Neural progenitor cell (in vitro differentiated cells): ENCODE results near the gene CACNA1D. TPM values are rescaled to one million over a fixed set of nuclear protein-coding genes. Genes with fewer than 3 reads are reported as not detected.

Experiments
- DNase-seq: peaks from one replicate; pipeline ENCODE4 v3.0.0-alpha.2; 2016; ENCODE audit warnings: low spot score
- H2AFZ ChIP-seq: fragments of 200-600 bp; sonication (generic); replicated peaks from 2 replicates; pipeline ENCODE4 v1.6.1; 2016; ENCODE audit warnings: antibody characterized with exemption
- H3F3A ChIP-seq: fragments of 200-600 bp; sonication (generic); 2 replicates; pipeline ENCODE4 v1.6.1; 2016; ENCODE audit warnings: antibody characterized with exemption, low read depth
- H3K27ac ChIP-seq: fragments of 200-600 bp; sonication (generic); 2 replicates; pipeline ENCODE4 v1.5.1; 2016; ENCODE audit warnings: mild to moderate bottlenecking
- H3K27me3 ChIP-seq: fragments of 200-600 bp; sonication (generic); 2 replicates; pipeline ENCODE4 v1.6.1; 2016; ENCODE audit warnings: mild to moderate bottlenecking, moderate library complexity
- H3K36me3 ChIP-seq: fragments of 200-600 bp; sonication (generic); 2 replicates; pipeline ENCODE4 v1.5.1; 2016
- H3K4me1 ChIP-seq: fragments of 200-600 bp; sonication (generic); 2 replicates; pipeline ENCODE4 v1.6.1; 2016; ENCODE audit warnings: mixed run types
- H3K4me2 ChIP-seq: fragments of 200-600 bp; sonication (generic); 2 replicates; pipeline ENCODE4 v1.6.1; 2016
- H3K4me3 ChIP-seq: fragments of 200-600 bp; sonication (generic); 2 replicates; pipeline ENCODE4 v1.5.1; 2016
- H3K79me2 ChIP-seq: fragments of 200-600 bp; sonication (generic); 2 replicates; pipeline ENCODE4 v1.6.1; 2016; ENCODE audit warnings: low read depth
- H3K9ac ChIP-seq: fragments of 200-600 bp; sonication (generic); 2 replicates; pipeline ENCODE4 v1.6.1; 2016
- H3K9me3 ChIP-seq: fragments of 200-600 bp; sonication (generic); 2 replicates; pipeline ENCODE4 v1.5.1; 2016; ENCODE audit warnings: low read depth
- H4K20me1 ChIP-seq: fragments of 200-600 bp; sonication (generic); 2 replicates; pipeline ENCODE4 v1.6.1; 2016; ENCODE audit warnings: low read depth
- H3K27ac Mint-ChIP-seq: 3 replicates; pipeline ENCODE4 v1.8.0; 2021; ENCODE audit warnings: mixed read lengths
- H3K27me3 Mint-ChIP-seq: 2 replicates; pipeline ENCODE4 v1.8.0; 2022; ENCODE audit warnings: low read depth, mild to moderate bottlenecking, inconsistent platforms, moderate library complexity, mixed read lengths; ENCODE audit not compliant: insufficient read depth
- H3K36me3 Mint-ChIP-seq: 3 replicates; pipeline ENCODE4 v1.8.0; 2021; ENCODE audit warnings: mixed read lengths
- H3K4me1 Mint-ChIP-seq: 3 replicates; pipeline ENCODE4 v1.8.0; 2021; ENCODE audit warnings: mixed read lengths
- H3K4me3 Mint-ChIP-seq: 3 replicates; pipeline ENCODE4 v1.8.0; 2021; ENCODE audit warnings: mild to moderate bottlenecking, moderate library complexity, mixed read lengths
- H3K9me3 Mint-ChIP-seq: 3 replicates; pipeline ENCODE4 v1.8.0; 2020; ENCODE audit warnings: mixed read lengths
- CTCF ChIP-seq: fragments of 200-600 bp; sonication (generic); IDR thresholded peaks from 2 replicates; pipeline ENCODE4 v1.5.1; 2017; ENCODE audit warnings: antibody characterized with exemption, mild to moderate bottlenecking
- EZH2 ChIP-seq: fragments of 200-600 bp; sonication (generic); IDR thresholded peaks from 2 replicates; pipeline ENCODE4 v1.6.1; 2017; ENCODE audit warnings: antibody characterized with exemption, mild to moderate bottlenecking, moderate library complexity
- EZH2phosphoT487 ChIP-seq: fragments of 200-600 bp; sonication (generic); IDR thresholded peaks from 2 replicates; pipeline ENCODE4 v1.6.1; 2017; ENCODE audit warnings: antibody characterized with exemption
- total RNA-seq: library from RNA; depleted of rRNA; stranded (reverse); fragments of >200 nt; gene quantifications from 2 replicates; pipeline ENCODE4 v1.2.3, GENCODE V29; 2015; ENCODE audit warnings: low replicate concordance

The CACNA1D gene
- total RNA-seq, 1 donor from 2014 or later = 4.7 TPM

DNA sequence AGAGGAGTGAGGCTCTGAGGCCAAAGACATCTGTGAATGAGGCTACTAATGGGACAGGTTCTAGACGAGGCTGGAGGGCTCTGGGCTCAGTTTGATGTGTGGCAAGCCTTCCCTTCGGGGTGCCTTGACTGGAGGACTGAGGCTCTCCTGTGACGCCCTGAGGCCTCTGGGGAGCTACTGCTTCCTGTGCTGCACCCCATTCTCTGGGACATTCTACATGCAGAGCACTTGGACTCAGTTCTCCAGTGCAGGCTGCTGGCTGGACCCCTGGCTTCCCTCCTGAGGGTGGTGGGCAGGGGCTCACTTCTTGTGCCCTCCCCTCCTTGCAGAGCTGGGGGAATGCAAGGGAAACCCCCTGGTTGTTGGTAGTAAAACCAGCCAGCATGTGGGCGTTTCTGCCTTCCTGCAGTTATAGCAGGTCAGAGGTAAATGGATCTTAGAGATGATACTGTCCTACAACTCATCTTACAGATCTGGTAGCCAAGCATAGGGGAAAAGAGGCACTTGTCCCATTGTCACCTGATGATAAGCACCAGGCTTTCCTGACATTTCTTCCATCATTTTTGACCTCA is 218.5 kb downstream of the CACNA1D start:
- Histone ChIP-seq H2AFZ (no peak overlapping the region), H3K79me2 (no peaks in the 10 kb centered on the region), H3K4me2 (no peak overlapping the region), H3F3A (no peaks in the 10 kb centered on the region), H3K27ac (no peak overlapping the region), H4K20me1 (no peaks in the 10 kb centered on the region), H3K9ac (no peak overlapping the region), H3K9me3 (no peaks in the 10 kb centered on the region), H3K4me3 (no peak overlapping the region), H3K36me3 (no peaks in the 10 kb centered on the region), H3K27me3 (no peaks in the 10 kb centered on the region), H3K4me1 (peaks cover 6% of the 10 kb centered on the region)
- Mint-ChIP-seq H3K36me3 (no peaks in the 10 kb centered on the region), H3K9me3 (no peaks in the 10 kb centered on the region), H3K4me3 (no peak overlapping the region), H3K27me3 (peaks cover 5% of the 10 kb centered on the region), H3K27ac (no peak overlapping the region), H3K4me1 (peaks cover 18% of the 10 kb centered on the region)
- no peak for TF ChIP-seq EZH2phosphoT487
- TF ChIP-seq EZH2 = no peak
- no peak for TF ChIP-seq CTCF
- no peak for DNase-seq

GRCh38 chr3:53713626-53714025 is 219.2 kb downstream of the CACNA1D start:
- peaks cover 18% of the 10 kb centered on the region for H3K4me1 Mint-ChIP-seq
- Histone ChIP-seq H3K4me1 (peaks cover 6% of the 10 kb centered on the region), H3K9ac (no peak overlapping the region), H3K36me3 (no peaks in the 10 kb centered on the region), H3K79me2 (no peaks in the 10 kb centered on the region), H2AFZ (no peak overlapping the region), H3K27me3 (no peaks in the 10 kb centered on the region), H3K27ac (no peak overlapping the region), H4K20me1 (no peaks in the 10 kb centered on the region), H3K4me3 (no peak overlapping the region), H3K4me2 (no peak overlapping the region), H3K9me3 (no peaks in the 10 kb centered on the region), H3F3A (no peaks in the 10 kb centered on the region)
- H3K9me3 Mint-ChIP-seq = no peaks in the 10 kb centered on the region
- no peak overlapping the region for H3K4me3 Mint-ChIP-seq
- H3K36me3 Mint-ChIP-seq = no peaks in the 10 kb centered on the region
- no peak for DNase-seq
- TF ChIP-seq EZH2phosphoT487 = no peak
- TF ChIP-seq EZH2 = no peak
- no peak for TF ChIP-seq CTCF
- peaks cover 4% of the 10 kb centered on the region for H3K27me3 Mint-ChIP-seq
- no peak overlapping the region for H3K27ac Mint-ChIP-seq

- no peaks in the 10 kb centered on the region for H3F3A ChIP-seq
- no peak overlapping the region for H3K9ac ChIP-seq
- H3K4me1 ChIP-seq = peaks cover 10% of the 10 kb centered on the region
- no peak for TF ChIP-seq CTCF
- no peak for TF ChIP-seq EZH2phosphoT487
- TF ChIP-seq EZH2 = no peak
- no peaks in the 10 kb centered on the region for H3K79me2 ChIP-seq
- H3K36me3 ChIP-seq = no peaks in the 10 kb centered on the region
- H3K4me2 ChIP-seq = no peak overlapping the region
- no peak overlapping the region for H3K27ac ChIP-seq
- no peak overlapping the region for H3K27ac Mint-ChIP-seq
- peak; percentile 32 for DNase-seq
- H3K9me3 Mint-ChIP-seq = no peaks in the 10 kb centered on the region
- peaks cover 26% of the 10 kb centered on the region for H3K4me1 Mint-ChIP-seq
- no peak overlapping the region for H2AFZ ChIP-seq
- no peak overlapping the region for H3K4me3 Mint-ChIP-seq
- no peaks in the 10 kb centered on the region for H3K27me3 ChIP-seq
- H4K20me1 ChIP-seq = no peaks in the 10 kb centered on the region
- no peak overlapping the region for H3K4me3 ChIP-seq
- no peaks in the 10 kb centered on the region for H3K36me3 Mint-ChIP-seq
- no peaks in the 10 kb centered on the region for H3K9me3 ChIP-seq
- H3K27me3 Mint-ChIP-seq = peaks cover 2% of the 10 kb centered on the region
Measured at GRCh38 chr3:53715815-53716483, 221.5 kb downstream of the CACNA1D start.
